GM19043 (cell line): Measurements from ENCODE around the gene PACSIN2.
A peak's percentile ranks its signal among the peaks of the same experiment; 100 is the strongest.
"Not testable (repeated sequence)": the region's sequence is repeated elsewhere in the genome, so short reads cannot be mapped to it uniquely, and the experiment has no call there.

Experiments used
- ATAC-seq: cut with Tn5 transposase; IDR thresholded peaks from one replicate; pipeline ENCODE4 v1.9.1; 2021; ENCODE audit warnings: low read depth; ENCODE audit not compliant: unreplicated experiment

Gene PACSIN2, protein sequence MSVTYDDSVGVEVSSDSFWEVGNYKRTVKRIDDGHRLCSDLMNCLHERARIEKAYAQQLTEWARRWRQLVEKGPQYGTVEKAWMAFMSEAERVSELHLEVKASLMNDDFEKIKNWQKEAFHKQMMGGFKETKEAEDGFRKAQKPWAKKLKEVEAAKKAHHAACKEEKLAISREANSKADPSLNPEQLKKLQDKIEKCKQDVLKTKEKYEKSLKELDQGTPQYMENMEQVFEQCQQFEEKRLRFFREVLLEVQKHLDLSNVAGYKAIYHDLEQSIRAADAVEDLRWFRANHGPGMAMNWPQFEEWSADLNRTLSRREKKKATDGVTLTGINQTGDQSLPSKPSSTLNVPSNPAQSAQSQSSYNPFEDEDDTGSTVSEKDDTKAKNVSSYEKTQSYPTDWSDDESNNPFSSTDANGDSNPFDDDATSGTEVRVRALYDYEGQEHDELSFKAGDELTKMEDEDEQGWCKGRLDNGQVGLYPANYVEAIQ

DNA sequence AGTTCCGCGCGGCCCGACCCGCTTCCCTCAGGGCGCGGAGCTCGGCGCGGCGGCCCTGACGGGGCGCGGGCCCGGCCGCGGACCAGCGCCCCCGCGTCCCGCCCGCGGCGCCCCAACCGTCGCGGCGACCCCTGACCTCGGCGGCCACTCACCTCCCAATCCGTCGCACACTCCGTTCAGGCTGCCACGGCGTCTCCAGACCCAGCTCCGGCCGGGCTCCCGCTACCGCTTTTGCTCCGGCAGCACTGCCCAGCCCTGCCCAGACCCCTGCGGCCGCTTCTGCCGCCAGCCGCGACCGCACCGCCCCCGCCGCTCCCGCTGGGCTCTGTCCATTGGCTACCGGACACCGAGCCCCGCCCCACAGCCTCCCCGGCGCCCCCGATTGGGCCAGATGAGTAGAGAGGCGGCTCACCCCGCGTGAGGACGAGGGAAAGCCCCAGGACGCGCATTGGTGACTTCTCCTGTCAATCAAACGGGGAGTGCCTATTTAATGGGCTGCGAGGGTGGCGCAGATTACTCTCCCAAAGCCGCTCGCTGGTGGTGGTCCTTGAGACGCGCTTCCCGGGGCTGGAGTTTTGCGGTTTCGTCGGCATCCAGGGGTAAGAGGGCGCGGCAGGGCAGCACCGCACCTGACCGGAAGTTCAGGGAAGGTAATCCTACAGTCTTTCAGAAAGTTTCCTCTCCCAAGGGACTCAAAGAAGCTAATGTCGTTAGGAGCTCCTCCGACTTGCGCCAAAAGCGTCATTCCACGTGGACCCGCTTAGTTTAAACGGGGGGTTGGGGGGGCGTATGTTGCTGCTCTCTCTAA, at the start of gene PACSIN2:
TSS of gene PACSIN2 (minus strand) at position 281 of the 808 bp plus-strand sequence. CDS start 103,069 bp downstream, outside the sequence.
- ATAC-seq: peak; percentile 95

DNA sequence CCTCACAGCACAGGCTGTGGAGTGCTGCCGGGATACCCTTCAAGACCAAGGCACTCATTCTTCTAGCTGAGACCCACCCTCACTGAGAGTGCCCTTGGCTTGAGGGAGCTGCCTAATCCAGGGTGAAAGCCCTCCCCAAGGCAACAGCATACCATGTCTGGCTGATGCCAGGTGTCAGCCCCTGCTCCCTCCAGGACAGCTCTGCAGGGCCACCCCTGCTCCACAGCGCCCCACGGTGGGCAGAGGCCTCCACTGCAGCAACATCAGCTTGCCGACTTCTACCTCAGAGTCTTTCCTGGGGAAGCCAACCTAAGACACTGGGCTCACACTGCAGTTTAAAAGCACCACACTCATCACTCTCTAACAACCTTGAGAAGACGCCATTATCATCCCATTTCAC, 45.2 kb upstream of the PACSIN2 start:
- ATAC-seq: no peak

DNA sequence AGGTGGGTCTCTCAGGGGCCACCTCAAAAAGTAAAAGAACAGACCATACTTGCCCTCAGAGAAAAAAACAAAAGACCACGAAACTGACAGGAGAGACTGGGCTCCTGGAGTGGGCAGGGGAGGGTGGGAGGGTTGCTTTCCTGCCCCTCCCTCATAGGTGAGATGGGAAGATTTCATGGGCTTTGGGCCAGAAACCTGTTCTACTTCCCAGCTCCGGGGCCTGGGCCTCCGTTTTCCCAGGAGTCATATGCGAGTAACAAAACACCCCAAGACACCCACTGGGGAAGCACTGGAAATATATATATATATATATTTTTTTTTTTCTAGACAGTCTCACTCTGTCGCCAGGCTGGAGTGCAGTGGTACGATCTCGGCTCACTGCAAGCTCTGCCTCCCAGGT, 42.7 kb upstream of the PACSIN2 start:
- ATAC-seq: no peak

DNA sequence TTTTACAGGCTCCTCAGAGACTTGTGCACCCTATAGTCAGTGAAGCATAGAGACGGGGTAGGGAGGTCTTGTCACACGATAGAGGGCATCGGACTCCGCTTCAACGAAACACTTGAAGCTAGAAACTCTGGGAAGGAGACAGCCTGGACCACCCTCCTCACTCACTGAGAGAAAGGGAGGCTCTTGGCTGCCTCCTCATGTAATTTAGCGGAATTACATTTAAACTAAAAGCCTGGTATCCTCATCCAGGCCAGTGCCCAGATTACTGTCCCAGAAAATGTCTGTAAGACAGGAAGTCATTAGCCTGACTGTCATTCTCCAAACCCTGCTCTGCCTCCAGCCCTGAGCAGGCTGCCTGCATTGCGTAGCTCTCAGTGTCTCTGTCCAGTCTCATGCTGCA, 38.2 kb upstream of the PACSIN2 start:
- ATAC-seq: no peak

DNA sequence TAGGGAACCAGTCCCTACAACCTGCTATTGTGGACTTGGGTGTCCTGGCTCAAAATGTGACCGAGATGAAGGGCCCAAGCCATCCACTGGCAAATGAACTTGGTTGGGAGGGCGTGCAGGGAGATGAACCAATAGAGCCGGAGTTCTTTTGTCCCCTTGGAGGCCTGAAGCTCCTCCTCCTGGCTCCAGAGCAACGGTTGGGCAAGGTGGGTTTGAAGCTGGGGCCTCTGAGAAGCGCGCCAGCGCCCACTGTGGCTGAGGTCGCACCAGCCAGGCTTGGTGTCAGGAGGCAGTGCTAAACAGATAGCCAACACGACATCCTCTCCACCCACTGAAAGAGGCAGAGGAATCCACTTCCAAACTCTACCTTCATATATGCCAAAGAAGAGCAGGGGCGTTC, 36.0 kb upstream of the PACSIN2 start:
- no peak for ATAC-seq

DNA sequence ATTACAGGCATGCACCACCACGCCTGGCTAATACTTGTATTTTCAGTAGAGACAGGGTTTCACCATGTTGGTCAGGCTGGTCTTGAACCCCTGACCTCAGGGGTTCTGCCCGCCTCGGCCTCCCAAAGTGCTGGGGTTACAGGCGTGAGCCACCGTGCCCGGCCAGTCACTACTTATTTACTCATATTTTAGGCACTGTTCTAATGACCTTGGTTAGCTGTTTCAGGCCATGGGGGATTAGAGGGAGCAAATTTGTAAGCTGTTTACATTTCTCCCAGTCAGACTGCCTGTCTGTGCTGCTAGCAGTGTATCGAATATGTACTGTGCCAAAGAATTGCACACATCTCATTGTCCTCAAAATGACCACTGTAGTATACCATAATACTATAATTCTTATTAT, 32.7 kb upstream of the PACSIN2 start:
- no peak for ATAC-seq

DNA sequence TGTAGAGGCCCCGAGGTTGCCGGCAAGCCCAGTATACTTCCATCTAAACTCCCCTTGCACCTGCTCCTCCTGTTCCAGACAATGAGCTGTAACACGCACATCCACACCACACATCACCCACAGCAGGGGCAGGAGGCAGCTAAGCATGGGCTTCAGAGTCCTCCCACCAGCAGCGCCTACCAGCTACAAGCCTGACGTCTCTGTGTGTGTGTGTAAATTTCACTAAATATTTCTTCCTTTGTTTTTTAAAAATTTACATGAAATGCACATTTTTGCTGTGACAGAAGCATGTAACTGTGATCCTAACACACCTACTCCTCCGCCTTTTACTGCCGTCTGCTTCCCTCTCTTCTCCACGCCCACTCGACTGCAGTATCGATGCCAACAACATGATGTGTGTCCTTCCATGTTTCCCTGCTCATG, 29.4 kb upstream of the PACSIN2 start:
- ATAC-seq: no peak

DNA sequence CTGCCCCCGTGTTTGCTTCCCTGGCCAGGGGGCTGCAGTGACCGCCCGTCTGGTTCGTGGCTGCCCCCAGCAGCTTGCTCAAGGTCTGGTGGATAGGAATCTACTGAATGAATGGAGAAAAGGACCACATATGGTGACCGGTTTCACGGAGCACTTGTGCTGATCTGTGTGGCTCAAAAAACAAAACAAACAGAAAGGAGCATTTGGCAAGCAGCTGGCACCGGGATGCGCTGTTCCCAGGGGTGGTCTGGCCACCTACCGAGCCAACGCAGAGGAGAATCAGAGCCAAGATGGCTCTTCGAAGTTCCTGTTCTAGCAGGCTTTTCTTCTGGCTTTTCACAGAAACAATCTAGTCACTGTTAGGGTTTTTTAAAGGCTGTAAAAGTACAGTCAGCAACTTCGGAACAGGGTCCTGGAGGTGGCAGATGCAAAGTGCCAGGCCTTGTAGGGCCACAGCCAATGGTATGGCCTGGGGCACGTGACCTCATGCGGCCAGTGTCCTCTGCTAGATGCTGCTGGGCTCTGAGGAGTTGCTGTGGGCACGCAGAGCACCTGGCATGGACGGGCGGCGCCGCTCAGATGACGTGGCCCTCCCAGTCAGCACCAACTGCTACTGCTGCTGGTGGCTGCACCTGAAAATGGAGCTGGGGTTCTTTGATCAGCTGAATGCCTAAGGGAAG, 27.3 kb upstream of the PACSIN2 start:
- no peak for ATAC-seq

DNA sequence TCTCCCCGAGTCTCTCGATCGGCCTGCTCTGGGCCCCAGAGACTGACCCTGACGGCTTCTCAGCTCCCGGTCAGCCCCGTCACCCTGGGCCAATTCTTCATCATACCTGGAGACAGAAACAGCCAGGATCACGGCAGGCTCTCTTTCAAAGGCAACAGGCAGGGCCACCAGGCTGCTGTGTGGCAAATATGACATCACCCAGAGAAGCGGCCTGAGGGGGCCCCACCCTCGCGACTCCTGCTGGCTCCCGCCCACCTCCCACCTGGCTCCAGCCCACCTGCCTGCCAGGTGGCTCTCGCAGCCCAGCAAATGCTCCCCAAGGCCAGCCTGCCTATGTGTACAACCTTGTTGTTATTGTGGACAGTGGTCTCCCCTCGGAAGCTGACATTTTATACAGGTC, 24.9 kb upstream of the PACSIN2 start:
- no peak for ATAC-seq

DNA sequence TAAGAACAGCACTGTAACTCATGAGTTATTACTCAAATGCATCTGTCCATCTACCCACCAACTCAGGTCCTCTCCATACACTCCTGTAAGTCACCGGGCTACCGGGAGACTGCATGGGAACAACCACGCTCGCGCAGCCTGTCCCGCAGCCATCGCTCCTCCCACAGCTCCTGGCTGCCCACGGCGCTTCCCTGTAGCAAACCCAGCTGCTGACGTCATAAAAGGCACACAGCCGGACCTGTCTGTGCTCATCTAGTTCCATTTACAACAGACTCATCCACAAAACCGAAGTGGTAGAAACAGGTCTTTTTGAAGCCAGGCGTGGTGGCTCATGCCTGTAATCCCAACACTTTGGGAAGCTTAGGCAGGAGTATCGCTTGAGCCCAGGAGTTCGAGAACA, 23.4 kb upstream of the PACSIN2 start:
- no peak for ATAC-seq

DNA sequence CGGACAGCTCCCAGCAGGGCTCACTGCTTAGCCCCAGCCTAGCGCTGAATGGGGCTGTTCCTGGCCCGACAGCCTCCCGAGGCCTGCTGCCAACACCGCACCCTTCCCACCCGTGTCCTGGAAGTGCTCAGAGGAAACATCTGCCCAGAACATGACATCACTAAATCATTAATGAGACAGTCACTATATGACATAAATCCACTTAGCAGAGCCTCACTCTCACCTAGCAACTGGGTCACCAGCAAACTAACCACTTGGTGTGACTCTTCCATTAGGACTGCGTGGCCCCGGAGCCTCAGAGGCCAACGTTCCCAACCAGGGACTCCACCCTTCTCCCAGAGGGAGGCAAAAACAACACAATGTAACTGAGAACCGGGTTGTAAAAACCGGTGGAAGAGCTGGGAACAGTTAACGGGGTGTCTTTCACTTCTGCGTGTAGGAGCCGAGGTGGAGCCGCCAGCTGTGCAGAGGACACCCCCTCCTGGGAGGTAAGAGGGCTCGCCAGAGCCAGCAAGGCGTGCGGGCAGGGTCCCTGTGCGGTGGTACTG, 21.4 kb upstream of the PACSIN2 start:
- no peak for ATAC-seq

DNA sequence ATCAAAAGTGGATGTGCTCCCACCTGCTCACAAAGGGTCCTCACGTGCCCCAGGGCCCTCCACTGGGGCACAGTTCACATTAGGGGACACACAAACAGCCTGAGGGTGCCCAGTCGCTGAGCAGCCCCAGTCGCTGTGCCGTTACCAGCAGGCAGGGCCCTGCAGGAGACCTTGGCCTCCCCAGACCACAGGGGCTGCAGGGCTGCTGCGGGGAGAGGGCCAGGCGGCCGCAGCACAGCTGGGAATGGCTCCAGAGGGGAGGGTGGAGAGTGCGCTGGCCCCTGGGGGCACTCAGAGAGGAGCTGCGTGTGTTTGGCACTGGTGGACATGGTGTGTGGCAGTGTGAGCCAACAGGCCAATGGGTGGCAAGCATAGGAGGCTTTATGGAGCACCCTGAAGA, 20.3 kb upstream of the PACSIN2 start:
- no peak for ATAC-seq

DNA sequence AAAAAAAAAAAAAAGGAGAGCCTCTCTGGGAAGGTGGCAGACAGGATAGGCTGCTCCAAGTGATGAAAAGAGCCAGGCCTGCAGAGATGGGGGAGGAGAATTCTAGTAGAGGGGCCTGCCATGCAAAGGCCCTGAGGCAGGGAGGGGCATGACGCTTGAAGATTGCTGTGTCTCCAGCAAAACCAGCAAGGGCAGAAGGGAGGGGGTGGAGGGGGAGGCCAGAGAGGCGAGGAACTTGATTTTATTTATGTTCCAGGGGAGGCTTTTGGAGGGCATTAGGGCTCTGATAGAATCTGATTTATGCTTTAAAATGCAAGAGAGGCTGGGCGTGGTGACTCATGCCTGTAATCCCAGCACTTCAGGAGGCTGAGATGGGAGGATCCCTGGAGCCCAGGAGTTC, 16.7 kb upstream of the PACSIN2 start:
- no peak for ATAC-seq

DNA sequence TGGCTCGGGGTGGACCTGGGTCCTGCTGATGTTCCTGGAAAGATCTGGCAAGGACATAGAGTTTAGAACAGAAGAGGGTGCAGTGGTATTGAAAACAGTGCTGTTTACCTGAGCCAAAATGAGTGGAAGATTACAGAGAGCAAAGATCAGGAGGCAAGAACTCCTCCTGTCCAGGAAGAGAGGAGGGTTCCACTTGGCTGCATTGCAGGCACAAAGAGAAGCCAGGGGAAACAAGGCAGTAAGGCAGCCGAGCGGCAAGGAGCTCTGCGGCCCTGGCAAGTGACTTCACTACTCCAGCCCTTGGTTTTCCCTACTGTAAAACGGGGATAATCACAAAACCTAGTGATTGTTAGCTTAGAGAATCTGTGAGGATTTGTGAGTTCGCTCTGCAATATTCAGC, 3.7 kb upstream of the PACSIN2 start:
- no peak for ATAC-seq

DNA sequence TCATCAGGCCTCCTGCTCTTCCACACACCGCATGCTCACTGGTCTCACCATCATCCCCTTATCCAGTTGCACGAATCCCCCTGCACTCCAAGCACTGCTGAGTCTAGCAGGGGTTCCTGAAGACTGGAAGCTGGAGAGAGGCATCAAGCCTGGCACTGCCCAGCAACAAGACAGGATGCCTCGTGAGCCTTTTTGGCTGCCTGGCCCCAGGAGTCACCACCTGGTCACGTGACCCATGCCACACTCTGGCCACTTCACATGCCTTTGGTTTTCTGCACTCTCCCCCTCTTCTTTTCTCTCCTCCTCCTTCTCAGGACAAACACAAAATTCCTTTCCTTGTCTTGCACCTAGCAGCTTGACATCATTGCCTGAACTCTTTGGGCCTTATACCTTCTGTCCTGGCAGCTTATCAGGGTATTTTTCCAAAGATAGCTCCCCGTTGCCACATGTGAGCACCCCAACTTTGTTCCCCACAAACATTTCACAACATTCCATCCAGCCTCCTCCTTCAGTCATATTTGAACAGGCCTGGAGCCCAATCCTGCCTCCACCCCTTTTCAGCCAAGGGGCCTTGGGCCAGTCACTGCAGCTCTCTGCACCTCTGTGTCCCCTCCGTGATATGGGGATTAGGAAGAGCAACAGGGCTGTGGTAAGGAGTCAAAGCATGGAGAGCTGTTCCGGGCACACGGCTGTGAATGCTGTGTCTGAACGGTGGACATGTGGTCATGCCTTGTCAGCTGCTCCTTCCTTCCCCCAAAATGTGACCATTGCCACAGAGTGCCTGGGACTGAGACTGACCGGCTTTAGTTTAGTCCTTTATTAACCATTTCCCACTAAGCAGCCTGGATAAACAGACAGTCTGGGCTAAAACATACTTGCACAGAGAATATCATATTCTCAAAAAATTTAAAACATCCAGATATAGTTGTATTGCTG, 2.8 kb upstream of the PACSIN2 start:
- ATAC-seq: no peak

DNA sequence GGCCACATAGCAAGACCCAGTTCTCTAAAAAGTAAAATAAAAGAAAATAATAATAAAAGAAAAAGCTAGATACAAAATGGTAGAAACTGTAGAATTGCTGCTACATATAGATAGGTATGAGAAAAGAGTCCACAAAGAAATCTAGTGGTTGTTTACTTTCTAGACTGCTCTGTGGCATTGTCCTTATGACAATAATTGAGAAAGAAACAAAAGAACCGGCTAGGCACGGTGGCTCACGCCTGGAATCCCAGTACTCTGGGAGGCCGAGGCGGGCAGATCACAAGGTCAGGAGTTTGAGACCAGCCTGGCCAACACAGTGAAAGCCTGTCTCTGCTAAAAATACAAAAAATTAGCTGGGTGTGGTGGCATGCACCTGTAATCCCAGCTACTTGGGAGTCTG, 1.2 kb upstream of the PACSIN2 start:
- ATAC-seq: not testable (repeated sequence)

DNA sequence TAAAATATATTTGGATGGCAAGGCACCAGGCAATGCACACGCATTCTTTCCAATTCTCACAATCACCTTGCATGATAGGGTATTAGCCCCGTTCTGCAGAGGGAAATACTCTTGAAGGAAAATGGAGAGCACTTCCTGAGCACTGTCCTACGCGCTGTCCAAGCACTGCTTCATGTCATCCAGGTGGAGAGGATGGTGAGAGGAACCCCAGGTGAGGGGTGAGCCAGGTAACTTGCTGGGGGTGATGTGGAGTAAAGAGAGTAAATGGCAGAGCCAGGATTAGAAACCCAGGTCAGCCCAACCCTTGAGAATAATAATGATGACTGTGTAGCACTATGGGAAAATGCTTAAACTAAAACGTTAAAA, 711 bp upstream of the PACSIN2 start:
- no peak for ATAC-seq

DNA sequence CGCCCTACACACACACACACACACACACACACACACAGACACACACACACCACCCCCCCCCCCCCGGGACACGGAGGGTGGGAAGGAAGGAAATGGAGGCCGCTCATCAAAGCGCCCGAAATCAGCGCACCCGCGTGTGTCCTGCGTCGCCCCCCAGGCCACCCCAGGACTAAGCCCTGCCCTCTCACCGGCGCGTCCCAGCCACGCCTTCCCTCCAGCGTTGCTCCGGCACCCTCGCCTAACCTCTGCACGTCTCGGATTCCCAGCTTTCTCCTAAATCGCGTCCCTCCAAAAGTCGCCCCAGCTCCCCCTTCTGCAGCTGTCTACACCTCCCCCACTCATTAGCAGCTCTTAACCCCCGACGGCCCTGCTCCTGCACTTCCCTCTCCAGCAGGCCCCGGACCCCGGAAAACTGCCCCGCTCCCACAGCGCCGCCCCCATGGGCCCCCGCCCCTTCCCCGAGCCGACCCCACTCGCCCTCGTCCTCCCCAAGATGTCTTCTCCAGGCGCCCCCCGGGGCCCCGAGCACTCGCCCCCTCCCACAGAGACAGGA, 557 bp downstream of the PACSIN2 start:
- peak; percentile 6 for ATAC-seq
